ENCODE measurements around the gene OTX2.

The OTX2 gene

GRCh38 chr14:56844406-56845002 lies 34.2 kb upstream of the OTX2 start:
- in situ Hi-C loops (cut with MboI; ENCODE audit: low pct_unique_long_range_greater_than_20kb, low sequenced_read_pairs, unreplicated experiment): no loop called here
- TF ChIP-seq CTCF (IDR thresholded peaks at IDR 0.05; ENCODE audit: extremely low read depth, insufficient read depth, missing control alignments): no peak
- DNase-seq (ENCODE audit: low spot score): no peak

GRCh38 chr14:56841611-56842010 lies 31.3 kb upstream of the OTX2 start:
- no peak for TF ChIP-seq CTCF (IDR thresholded peaks at IDR 0.05; ENCODE audit: extremely low read depth, insufficient read depth, missing control alignments)
- DNase-seq (ENCODE audit: low spot score): no peak
- in situ Hi-C loops (cut with MboI; ENCODE audit: low pct_unique_long_range_greater_than_20kb, low sequenced_read_pairs, unreplicated experiment): no loop called here

GRCh38 chr14:56840221-56840620 lies 29.9 kb upstream of the OTX2 start:
- in situ Hi-C loops (cut with MboI; ENCODE audit: low pct_unique_long_range_greater_than_20kb, low sequenced_read_pairs, unreplicated experiment): no loop called here
- no peak for DNase-seq (ENCODE audit: low spot score)
- no peak for TF ChIP-seq CTCF (IDR thresholded peaks at IDR 0.05; ENCODE audit: extremely low read depth, insufficient read depth, missing control alignments)

GRCh38 chr14:56829151-56829550 lies 18.9 kb upstream of the OTX2 start:
- DNase-seq (ENCODE audit: low spot score): no peak
- in situ Hi-C loops (cut with MboI; ENCODE audit: low pct_unique_long_range_greater_than_20kb, low sequenced_read_pairs, unreplicated experiment): no loop called here
- no peak for TF ChIP-seq CTCF (IDR thresholded peaks at IDR 0.05; ENCODE audit: extremely low read depth, insufficient read depth, missing control alignments)

- in situ Hi-C loops (cut with MboI; ENCODE audit: low pct_unique_long_range_greater_than_20kb, low sequenced_read_pairs, unreplicated experiment): no loop called here
These were observed 15.9 kb upstream of the OTX2 start for GRCh38 chr14:56826214-56826613.

GRCh38 chr14:56821805-56822610 lies 11.7 kb upstream of the OTX2 start:
- no peak for DNase-seq (ENCODE audit: low spot score)
- in situ Hi-C loops (cut with MboI; ENCODE audit: low pct_unique_long_range_greater_than_20kb, low sequenced_read_pairs, unreplicated experiment): no loop called here
- no peak for TF ChIP-seq CTCF (IDR thresholded peaks at IDR 0.05; ENCODE audit: extremely low read depth, insufficient read depth, missing control alignments)

More at GRCh38 chr14:56826214-56826613, 15.9 kb upstream of the OTX2 start:
- no peak for DNase-seq (ENCODE audit: low spot score)
- no peak for TF ChIP-seq CTCF (IDR thresholded peaks at IDR 0.05; ENCODE audit: extremely low read depth, insufficient read depth, missing control alignments)
